NK-92 (cell line): ENCODE results near the gene SLC25A51.

Experiments used
- DNase-seq: peaks from one replicate; lab custom pipeline; 2025; ENCODE audit not compliant: unreplicated experiment; lab: John Stamatoyannopoulos, UW

The SLC25A51 gene

GRCh38 chr9:37937366-37937765 is 33.4 kb upstream of the SLC25A51 start:
- DNase-seq: no peak

- DNase-seq: no peak
These were observed 33.0 kb upstream of the SLC25A51 start for GRCh38 chr9:37936965-37937364.

- no peak for DNase-seq
These were observed 32.4 kb upstream of the SLC25A51 start for GRCh38 chr9:37936376-37936775.

GRCh38 chr9:37935096-37935495 is 31.2 kb upstream of the SLC25A51 start:
- no peak for DNase-seq

GRCh38 chr9:37931592-37931991 is 27.7 kb upstream of the SLC25A51 start:
- DNase-seq: no peak

- DNase-seq: no peak
These were observed 25.5 kb upstream of the SLC25A51 start for GRCh38 chr9:37929441-37929895.

- DNase-seq: no peak
These were observed 24.9 kb upstream of the SLC25A51 start for GRCh38 chr9:37928552-37929430.

GRCh38 chr9:37927601-37928551 is 23.9 kb upstream of the SLC25A51 start:
- no peak for DNase-seq

GRCh38 chr9:37927132-37927531 is 23.2 kb upstream of the SLC25A51 start:
- DNase-seq: no peak

GRCh38 chr9:37926737-37927118 is 22.8 kb upstream of the SLC25A51 start:
- DNase-seq: no peak

- no peak for DNase-seq
These were observed 22.1 kb upstream of the SLC25A51 start for GRCh38 chr9:37925786-37926736.

GRCh38 chr9:37925006-37925405 is 21.1 kb upstream of the SLC25A51 start:
- DNase-seq: no peak

- no peak for DNase-seq
These were observed 20.6 kb upstream of the SLC25A51 start for GRCh38 chr9:37924538-37924937.

- DNase-seq: no peak
These were observed 20.0 kb upstream of the SLC25A51 start for GRCh38 chr9:37923796-37924427.

- no peak for DNase-seq
These were observed 19.3 kb upstream of the SLC25A51 start for GRCh38 chr9:37923118-37923795.

GRCh38 chr9:37922363-37923117 is 18.6 kb upstream of the SLC25A51 start:
- DNase-seq: no peak

GRCh38 chr9:37921546-37922300 is 17.8 kb upstream of the SLC25A51 start:
- no peak for DNase-seq

- DNase-seq: no peak
These were observed 17.2 kb upstream of the SLC25A51 start for GRCh38 chr9:37921168-37921510.
